ENCODE data around the gene SRGAP2C.
"Not testable (repeated sequence)": the region's sequence is repeated elsewhere in the genome, so short reads cannot be mapped to it uniquely, and the experiment has no call there.

The SRGAP2C gene

DNA sequence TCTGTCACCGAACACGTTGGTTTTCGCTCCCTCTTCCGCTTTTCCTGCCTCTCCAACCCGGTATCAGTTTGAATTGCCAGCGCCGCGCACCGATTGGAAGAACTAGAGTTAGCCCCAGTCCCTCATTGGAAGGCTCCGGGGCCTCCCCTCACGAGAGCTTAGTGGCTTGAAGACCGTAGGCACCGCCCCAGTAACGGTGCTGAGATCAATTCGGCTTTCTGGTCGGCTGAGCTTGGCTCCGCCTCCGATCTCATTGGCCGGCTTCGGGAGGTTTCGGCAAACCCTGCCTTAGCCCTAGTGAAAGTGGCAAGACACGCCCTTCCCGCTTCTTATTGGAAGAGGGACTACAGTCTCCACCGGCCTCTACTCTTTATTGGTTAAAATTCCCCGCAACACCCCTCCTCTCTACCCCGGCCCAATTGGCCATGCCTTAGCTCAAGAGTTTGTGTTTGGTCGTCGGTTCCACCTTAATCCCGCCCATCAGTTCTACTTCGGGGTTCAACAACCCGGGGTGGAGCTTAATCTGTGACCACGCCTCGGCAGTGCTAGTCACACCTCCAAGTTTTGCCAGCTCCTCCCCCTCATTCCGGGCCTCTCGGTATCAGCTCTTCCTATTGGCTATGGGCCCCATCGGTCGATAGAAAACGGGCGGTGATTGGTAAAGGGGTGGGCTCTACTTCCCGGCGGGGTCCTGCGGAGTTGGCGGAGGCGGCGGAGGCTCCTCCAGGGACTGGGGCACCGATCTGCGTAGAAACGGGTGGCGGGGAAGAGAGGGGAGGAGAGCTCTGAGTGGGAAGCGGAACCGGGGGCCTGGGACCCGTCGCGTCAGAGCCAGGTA is at the start of gene SRGAP2C, which contains the start of gene FAM72B:
Gene SRGAP2C, plus strand, starts transcription at position 686 of the 838 bp plus-strand sequence. CDS start 2,472 bp downstream, outside the sequence.
Gene FAM72B, minus strand, starts transcription at position 51 of the 838 bp plus-strand sequence. CDS start 851 bp downstream, outside the sequence.
- DNase-seq, result peak; percentile 98

DNA sequence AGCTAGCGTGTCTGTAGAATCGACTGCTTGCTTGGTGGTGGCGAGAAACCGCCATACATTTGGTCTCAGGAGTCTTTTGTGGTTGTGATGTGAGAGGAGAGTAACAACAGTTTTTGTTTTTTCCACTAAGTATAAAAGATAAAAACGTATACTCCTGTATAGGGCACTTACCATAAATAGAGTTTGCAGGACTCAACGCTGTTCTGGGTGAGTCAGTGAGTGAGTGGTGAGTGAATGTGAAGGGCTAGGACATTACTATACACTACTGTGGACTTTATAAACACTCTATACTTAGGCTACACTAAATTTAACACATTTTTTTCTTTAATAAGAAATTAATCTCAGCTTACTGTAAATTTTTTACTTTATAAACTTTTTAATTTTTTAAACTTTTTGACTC is 44.4 kb upstream of the SRGAP2C start:
- DNase-seq, result not testable (repeated sequence)

DNA sequence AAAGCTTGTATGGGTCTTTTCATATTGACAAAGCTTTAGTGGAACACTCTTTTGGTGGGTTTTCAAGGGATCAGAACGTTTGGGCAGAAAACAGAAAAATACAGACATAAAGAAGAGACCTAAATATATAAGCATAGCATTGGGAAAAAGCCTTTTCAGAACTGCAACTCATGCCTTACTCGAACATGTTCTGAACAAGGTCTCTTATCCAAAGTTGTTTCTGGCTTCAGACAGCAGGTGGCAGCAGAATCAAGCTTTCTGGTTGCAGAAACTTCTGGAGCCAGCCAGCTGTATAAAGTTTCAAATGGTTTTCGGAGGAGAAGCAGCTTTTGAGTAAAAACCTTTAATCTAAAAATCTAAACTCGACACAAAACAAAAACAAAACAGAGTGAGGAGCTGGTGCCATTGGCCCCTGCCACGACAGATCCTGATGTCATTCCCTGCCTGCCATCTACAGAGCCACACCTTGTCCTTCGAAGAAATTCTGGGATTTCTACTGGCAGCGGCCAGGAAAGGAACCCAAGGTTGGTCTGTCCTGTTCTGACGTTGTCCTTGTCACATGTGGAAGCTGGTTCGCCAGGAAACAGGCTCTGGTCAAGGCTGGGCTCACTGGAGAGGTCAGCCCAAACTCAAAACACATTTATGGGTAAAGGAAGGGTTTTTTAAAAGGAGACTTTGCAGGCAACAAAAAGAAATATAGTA is 36.1 kb upstream of the SRGAP2C start:
- not testable (repeated sequence) for DNase-seq

DNA sequence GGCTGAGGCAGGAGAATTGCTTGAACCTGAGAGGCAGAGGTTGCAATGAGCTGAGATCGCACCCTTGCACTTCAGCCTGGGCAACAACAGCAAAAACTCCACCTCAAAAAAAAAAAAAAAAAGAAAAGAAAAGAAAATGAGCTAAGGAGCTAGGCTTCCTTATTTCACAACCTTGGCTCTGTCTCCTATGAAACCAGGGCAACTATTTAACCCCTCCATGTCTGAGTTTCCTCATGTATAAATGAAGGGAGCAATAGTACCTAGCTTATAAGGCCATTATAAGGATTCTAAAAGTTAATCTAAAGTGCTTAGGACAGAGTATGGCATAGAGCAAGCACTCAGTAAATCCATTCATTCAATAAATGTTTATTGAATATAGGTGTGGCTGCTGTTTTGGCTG is 33.5 kb upstream of the SRGAP2C start:
- DNase-seq, result not testable (repeated sequence)

DNA sequence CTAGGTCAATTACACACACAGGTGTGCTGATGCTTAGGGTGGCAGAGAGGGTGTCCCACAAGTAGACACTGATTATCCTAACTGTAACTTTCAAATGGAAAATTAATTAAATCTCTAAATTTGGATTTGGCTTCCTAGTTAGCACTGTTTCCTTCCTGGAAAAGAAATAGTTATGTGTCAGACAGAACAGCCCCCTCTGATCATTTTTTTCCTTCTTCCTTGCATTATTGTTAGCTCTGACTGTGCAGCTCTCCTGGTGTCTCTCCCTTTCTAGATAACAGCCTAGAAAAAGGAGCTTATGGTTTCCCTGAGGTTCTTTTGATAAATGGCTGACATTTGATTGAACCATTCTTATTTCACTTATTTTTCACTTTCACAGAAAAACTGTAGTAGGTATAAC is 32.0 kb upstream of the SRGAP2C start:
- not testable (repeated sequence) for DNase-seq

- not testable (repeated sequence) for DNase-seq
These were observed 30.0 kb upstream of the SRGAP2C start for GRCh38 chr1:121154811-121155210.

- DNase-seq, result not testable (repeated sequence)
These were observed 29.0 kb upstream of the SRGAP2C start for GRCh38 chr1:121155671-121156358.

DNA sequence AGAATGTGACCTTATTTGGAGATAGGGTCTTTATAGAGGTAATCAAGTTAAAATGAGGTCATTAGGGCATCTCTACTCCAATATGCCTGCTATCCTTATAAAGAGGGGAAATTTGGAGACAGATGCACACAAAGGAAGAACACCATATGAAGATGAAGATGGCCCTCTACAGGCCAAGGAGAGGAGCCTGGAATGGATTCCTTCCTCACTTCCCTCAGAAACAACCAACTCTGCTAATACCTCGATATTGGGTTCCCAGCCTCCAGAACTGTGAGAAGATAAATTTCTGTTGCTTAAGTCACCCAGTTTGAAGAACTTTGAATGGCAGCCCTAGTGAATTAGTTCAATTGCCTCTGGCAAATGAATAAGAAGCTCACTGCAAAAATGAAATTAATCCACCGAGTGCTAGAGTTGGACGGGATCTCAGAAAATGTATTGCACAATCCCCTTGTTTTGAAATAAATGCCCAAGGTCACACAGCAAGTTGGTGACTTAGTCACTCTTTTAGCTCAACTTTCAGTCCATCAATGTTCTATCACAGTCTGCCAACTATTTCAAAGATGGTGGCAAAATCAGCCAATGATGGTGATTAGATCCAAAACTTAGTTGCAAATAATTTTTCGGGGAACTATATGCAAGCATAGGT is 27.7 kb upstream of the SRGAP2C start:
- DNase-seq, result not testable (repeated sequence)

GRCh38 chr1:121157609-121158008 is 27.2 kb upstream of the SRGAP2C start:
- not testable (repeated sequence) for DNase-seq

DNA sequence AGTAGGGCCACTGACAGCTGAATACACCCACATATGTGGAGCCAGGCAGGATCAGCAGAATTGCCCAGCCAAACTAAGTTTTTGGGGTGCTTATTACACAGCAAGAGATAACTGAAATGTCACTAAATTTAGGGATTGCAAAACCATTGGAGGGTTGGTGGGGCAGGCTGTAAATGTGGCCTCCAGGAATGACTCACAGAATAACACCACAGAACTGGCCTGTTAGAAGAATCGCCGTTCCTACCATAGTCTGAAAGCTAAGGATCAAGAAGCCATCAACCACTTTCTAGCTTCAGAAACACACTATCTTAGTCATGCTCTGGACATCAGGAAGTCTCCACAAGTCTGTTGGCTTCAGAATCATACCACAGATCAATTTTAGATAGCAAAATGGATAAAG is 24.7 kb upstream of the SRGAP2C start:
- DNase-seq, result not testable (repeated sequence)

GRCh38 chr1:121161199-121161901 is 23.4 kb upstream of the SRGAP2C start:
- not testable (repeated sequence) for DNase-seq

DNA sequence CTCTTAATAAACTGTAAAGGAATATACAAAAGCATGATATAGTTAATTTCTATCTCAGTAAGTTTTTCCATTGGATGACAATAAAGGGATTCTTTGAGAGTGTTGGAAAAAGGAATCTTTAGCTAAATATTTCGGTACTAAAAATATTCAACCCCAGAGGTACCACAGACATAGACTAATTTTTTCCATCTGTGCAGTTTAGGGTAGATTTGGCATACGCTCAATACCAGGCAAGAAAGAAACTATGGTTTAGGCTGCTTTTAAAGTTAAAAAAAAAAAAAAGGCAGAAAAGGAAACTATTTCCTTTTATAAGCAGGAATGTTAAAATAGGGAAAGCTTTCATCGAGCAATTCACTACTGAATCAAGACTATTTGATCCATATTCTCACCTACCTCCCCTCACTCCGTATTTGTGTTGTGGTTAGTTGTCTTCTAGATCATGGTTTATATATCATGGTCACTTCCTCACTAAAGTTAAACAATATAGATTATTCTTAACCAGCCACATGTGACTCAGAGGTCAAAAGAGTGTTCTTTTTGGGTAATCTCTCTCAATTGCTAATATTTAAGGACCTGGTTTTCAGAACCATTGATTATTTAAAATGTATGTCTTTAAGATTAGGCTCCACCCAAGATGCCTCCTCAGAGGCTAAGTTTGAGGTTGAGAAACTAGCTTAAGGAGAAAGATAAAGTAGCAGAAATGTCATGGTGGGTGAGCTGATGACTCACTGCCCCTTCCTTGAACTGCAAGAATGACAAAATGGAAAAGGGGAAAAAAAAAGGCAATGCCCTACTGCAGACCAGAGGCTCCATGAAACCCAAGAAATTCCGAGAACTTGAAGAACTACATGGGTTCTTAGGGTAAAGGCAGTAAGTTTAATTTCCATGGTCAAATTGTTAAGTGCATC is 20.7 kb upstream of the SRGAP2C start:
- peak; percentile 16 for DNase-seq

GRCh38 chr1:121165296-121165695 is 19.5 kb upstream of the SRGAP2C start:
- DNase-seq, result not testable (repeated sequence)

DNA sequence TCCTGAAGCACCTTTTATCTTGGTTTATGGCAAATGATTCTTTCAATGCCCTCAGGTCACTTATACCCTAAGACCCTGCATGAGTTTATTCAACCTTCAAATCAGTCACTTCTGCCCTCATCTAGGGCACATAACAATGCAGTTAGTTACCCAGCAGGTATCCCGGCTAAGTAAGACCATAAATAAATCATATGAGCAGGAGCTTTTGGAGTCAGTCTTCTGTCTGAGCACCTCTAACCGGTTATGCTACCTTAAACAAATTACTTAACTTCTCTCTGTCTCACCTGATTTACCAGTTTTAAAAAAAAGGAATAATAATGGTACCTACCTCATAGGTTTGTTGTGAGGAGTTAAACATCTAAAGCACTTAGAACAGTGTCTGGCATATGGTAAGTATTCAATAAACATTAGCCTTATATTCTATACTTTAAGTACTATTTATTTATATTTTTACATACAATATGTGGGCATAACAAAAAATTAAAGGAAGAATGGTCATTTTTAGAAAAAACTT is 17.5 kb upstream of the SRGAP2C start:
- DNase-seq, result not testable (repeated sequence)

DNA sequence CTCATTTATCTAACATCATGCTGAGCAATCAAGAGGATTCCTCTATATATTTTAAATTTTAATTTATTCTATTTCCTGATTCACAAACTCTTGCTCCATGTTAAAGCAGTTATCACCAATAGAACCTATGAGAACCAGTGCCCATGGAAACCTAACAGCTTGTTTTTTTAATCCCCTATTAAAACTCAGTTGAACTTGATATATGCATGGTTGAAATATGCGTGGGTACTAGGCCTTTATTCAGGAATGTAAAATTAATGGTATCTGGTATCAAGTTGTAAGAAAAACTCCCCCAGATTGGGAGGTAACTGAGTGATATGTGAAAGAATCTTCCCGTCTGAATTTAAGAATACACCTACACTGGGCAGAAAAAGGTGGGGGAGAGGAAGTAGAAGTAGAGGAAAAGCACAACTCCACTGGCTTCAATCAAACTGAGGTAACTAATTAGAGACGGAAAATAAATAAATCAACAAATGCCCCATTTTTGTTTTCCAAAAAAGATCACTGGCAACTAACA is 16.6 kb upstream of the SRGAP2C start:
- DNase-seq, result not testable (repeated sequence)

- DNase-seq, result not testable (repeated sequence)
These were observed 8.1 kb upstream of the SRGAP2C start for GRCh38 chr1:121176649-121177048.

DNA sequence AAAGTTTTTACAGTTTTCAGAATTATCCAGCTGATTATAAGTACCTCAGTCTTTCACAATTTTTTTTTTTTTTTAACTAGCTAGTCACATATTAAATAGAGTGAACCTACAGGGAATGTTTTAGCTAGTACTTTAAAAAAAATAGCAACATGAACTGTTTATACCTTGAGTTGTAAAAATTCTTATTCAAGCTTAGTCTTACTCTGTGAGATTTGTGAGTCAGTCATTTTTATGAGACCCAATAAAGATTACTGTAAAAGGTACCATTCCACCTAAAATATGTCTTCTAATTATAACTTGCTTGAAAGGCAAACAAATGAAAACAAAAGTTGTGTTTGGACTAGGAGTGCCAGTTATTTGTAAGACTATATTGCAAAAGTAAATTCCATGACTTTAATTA is 6.6 kb upstream of the SRGAP2C start:
- not testable (repeated sequence) for DNase-seq

DNA sequence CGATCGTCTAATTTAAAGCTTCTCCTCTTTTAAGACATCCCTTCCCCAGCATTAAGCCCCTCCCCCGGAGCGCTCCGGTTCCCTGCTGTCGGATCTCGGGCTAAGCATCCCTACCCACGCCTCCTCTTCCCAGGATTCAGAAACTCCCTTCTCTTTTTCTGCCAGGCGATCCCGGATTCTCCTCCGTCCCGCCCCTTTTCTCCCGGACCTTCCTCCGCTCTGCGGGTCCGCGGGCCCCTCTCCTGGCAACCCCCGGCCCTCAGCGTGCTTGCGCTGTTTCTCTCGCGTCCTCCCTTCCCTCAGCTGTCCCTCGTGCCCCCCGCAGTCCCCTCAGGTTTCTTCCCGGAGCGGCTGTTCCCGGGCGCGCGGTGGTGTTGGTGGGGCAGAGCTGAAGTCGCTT is 908 bp upstream of the SRGAP2C start:
- DNase-seq, result not testable (repeated sequence)

DNA sequence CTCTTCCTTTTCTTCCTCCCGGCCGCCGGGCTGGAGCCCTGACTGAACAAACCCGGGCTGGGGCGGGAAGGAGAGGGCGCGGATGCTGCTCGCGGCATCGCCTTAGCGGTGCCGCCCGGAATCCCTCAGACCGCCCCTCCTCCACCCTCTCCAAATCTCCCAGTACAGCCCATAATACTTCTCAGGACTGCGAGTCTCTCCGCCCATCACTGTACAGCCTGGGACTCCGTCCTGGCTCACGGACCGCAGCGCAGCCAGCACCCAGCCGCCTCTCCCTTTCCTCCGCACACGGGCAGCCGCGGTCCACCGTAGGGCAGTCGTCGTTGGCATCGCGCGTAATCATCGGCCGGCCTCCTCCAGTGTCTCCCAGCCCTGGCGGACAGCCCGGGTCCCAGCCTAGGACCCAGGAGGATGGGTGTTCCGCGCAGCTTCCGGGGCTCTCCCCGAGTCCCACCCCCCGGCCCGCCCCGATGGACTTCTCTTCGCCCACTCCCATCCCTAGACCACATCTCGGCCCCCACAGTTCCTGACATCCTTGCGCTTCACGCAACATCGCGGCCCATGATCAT is 449 bp downstream of the SRGAP2C start:
- DNase-seq, result not testable (repeated sequence)

DNA sequence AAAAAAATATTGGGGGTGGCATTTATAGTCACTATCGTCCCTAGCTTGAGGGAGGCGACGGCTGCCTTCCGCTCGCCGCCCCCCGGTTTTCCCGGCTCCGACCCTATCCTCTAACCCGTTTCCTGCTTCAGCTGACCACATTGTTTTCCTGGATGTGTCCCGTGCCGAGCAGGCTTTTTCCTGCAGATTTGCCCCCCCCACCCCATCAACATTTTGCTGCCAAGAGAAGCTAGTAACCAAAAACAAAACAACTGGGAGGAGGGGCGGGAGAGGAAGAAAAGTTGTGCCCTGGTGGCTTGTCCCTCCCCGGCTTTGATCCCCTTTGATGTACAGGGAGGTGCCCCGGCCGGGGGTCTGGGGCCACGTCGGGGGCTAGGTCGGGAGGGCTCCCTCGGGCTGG is 1.4 kb downstream of the SRGAP2C start:
- not testable (repeated sequence) for DNase-seq

All from kidney glomerular epithelial cell (primary cell).